ENCODE measurements around the gene GCNT3. TPM values are rescaled to one million over a fixed set of nuclear protein-coding genes. Genes with fewer than 3 reads are reported as not detected.

Gene GCNT3
- total RNA-seq, 2 experiments from 2014 or later, result not detected

- ChIA-PET POLR2A (no interaction called here), CTCF (no interaction called here)
- Mint-ChIP-seq H3K27ac (no peak overlapping the region), H3K4me3 (no peak overlapping the region), H3K36me3 (ENCODE audit: low read depth) (no peaks in the 10 kb centered on the region), H3K27me3 (peaks cover 4% of the 10 kb centered on the region), H3K9me3 (peaks cover 6% of the 10 kb centered on the region), H3K4me1 (ENCODE audit: low read depth) (peaks cover under 1% of the 10 kb centered on the region)
- intact Hi-C loops (cut with micrococcal nuclease), result no loop called here
- DNase-seq, result no peak
- no peak for TF ChIP-seq CTCF (IDR thresholded peaks at IDR 0.05)
- ATAC-seq, result no peak
Measured at GRCh38 chr15:59596640-59597039, 14.9 kb upstream of the GCNT3 start.

GRCh38 chr15:59598461-59598860, 13.1 kb upstream of the GCNT3 start:
- no peak overlapping the region for H3K4me3 Mint-ChIP-seq
- CTCF ChIA-PET, result no interaction called here

GRCh38 chr15:59605994-59606393, 5.6 kb upstream of the GCNT3 start:
- no peaks in the 10 kb centered on the region for H3K4me1 Mint-ChIP-seq (ENCODE audit: low read depth)
- ChIA-PET POLR2A (no interaction called here), CTCF (no interaction called here)
- intact Hi-C loops (cut with micrococcal nuclease), result no loop called here
- H3K4me3 Mint-ChIP-seq, result no peak overlapping the region
- H3K9me3 Mint-ChIP-seq, result peaks cover 19% of the 10 kb centered on the region
- no peaks in the 10 kb centered on the region for H3K36me3 Mint-ChIP-seq (ENCODE audit: low read depth)
- H3K27ac Mint-ChIP-seq, result no peak overlapping the region
- peaks cover 13% of the 10 kb centered on the region for H3K27me3 Mint-ChIP-seq
- DNase-seq, result no peak
- TF ChIP-seq CTCF (IDR thresholded peaks at IDR 0.05), result no peak
- ATAC-seq, result no peak

More at GRCh38 chr15:59598461-59598860, 13.1 kb upstream of the GCNT3 start:
- Mint-ChIP-seq H3K9me3 (peaks cover 10% of the 10 kb centered on the region), H3K27ac (no peak overlapping the region), H3K4me1 (ENCODE audit: low read depth) (no peaks in the 10 kb centered on the region), H3K36me3 (ENCODE audit: low read depth) (no peaks in the 10 kb centered on the region), H3K27me3 (peaks cover 4% of the 10 kb centered on the region)
- DNase-seq (no peak), ATAC-seq (no peak)
- POLR2A ChIA-PET, result no interaction called here
- intact Hi-C loops (cut with micrococcal nuclease), result no loop called here
- no peak for TF ChIP-seq CTCF (IDR thresholded peaks at IDR 0.05)

GRCh38 chr15:59609730-59610712, 1.6 kb upstream of the GCNT3 start:
- Mint-ChIP-seq H3K36me3 (ENCODE audit: low read depth) (no peaks in the 10 kb centered on the region), H3K27ac (no peak overlapping the region), H3K9me3 (no peaks in the 10 kb centered on the region), H3K4me3 (no peak overlapping the region), H3K27me3 (peaks cover 6% of the 10 kb centered on the region), H3K4me1 (ENCODE audit: low read depth) (peaks cover 5% of the 10 kb centered on the region)
- intact Hi-C loops (cut with micrococcal nuclease), result no loop called here
- CTCF ChIA-PET, result no interaction called here
- no peak for TF ChIP-seq CTCF (IDR thresholded peaks at IDR 0.05)
- no peak for DNase-seq
- POLR2A ChIA-PET, result no interaction called here
- no peak for ATAC-seq

GRCh38 chr15:59614153-59614552, 2.6 kb downstream of the GCNT3 start:
- ATAC-seq (no peak), DNase-seq (no peak)
- Mint-ChIP-seq H3K4me3 (no peak overlapping the region), H3K27ac (no peak overlapping the region), H3K9me3 (no peaks in the 10 kb centered on the region), H3K36me3 (ENCODE audit: low read depth) (no peaks in the 10 kb centered on the region), H3K27me3 (no peaks in the 10 kb centered on the region), H3K4me1 (ENCODE audit: low read depth) (peaks cover 5% of the 10 kb centered on the region)
- CTCF ChIA-PET, result interaction anchor here (1.4 kb wide), 1 partner anchor 81 kb away, joined by 4 read pairs; no protein-coding TSS in a partner anchor
- POLR2A ChIA-PET, result no interaction called here
- no peak for TF ChIP-seq CTCF (IDR thresholded peaks at IDR 0.05)
- intact Hi-C loops (cut with micrococcal nuclease), result no loop called here
